NCI-H2171 treated with DMSO at 0.1 percent for 48 hours (cell line): Measurements from ENCODE around the gene TMEM238.
"Not testable (repeated sequence)": the region's sequence is repeated elsewhere in the genome, so short reads cannot be mapped to it uniquely, and the experiment has no call there.

ENCODE experiments used
- DNase-seq: peaks from one replicate; lab custom pipeline; 2025; lab: John Stamatoyannopoulos, UW

The TMEM238 gene

DNA sequence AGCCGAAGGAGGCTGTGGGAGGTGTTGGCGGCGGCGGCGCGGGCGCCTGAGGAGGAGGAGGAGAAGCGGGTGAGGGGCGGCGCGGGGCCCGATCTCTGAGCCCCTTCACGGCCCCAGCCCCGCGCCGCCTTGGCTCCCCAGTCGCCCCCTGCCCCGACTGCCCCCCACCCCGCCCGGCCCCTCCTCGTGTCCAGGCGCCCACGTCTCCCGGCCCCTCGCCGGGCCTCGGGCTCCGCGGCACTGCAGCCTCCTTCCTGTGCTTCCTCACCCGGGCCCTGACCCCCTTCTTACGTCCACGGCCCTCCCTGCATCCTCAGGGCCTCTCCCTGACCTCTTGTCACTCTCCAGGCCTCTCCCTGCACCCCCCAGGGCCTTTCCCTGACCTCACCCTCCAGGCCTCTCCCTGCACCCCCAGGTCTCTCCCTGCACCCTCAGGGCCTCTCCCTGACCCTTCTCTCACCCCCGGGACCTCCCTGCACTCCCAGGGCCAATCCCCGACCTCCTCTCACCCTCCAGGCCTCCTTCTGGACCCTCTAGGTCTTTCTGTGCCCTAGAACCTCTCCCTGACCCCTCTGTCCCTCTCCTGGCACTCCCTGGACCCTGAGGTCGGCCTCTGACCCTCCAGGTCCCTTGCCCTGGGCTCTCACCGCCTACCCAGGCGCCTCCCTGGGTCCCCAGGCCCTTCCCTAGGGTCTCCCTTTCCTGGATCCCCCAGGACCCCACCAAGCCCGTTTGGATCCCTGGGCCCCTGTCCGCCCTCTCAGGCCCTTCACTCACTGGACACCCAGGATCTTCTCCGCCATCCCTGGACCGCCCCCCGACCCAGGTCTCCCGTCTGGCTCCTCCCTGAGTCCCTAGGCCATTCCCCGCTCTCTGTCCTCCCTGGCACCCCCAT, 44.0 kb downstream of the TMEM238 start:
- no peak for DNase-seq

DNA sequence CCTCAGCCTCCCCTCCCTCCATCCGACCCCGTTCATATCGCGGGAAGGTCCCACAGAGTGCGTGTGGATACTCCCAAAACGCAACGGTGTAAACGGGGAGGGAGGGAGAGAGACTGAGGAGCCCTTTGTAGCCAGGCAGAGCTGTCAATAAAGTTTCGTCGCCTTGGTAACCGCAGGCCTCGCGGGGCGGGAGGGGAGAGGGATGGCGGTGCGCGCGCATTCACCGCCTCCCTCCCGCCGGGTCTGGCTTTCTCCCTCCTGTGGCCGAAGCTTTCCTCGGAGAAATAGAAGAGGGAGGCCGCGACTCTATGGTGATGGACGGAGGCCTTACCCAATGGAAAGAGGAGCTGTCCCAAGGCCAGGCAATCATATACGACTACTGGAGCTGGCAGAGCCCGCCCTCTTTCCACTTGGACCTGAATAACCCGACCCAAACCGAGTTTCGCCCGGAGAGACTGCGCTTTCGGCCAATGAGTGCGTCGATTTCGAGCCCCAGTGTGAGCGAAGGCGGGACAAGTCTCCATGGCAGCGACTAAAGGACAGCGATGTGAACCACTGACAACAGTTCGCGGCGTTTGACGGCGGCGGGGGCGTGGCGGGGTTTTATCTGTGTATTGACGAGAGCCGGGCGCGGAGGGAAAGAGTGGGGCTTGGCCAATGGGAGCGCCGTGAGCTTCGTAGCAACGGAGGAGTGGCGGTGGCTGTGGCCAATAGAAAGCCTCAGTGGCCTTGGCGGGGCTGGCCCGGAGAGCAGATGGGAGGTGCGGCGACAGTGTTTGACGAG, 44.8 kb downstream of the TMEM238 start, which contains the start of gene KMT5C:
Gene KMT5C (plus strand): TSS at position 772 of the 784 bp plus-strand sequence. CDS start 2,061 bp downstream, outside the sequence.
- DNase-seq: peak; percentile 100

DNA sequence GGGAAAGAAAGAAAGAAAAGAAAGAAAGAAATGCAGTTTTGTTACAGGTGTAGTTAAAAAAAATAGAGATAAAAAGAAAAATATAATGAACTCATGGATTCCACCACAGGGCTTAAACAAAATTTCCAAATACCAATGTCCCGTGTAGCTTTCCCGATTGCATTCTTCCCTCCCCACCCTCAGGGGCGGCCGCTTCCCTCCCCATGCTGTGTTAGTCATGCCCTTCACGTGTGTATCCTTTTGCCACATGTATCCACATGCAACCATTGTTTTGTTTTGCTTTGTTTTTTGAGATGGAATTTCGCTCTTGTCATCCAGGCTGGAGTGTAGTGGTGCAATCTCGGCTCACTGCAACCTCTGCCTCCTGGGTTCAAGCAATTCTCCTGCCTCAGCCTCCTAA, 48.0 kb downstream of the TMEM238 start:
- DNase-seq: no peak

DNA sequence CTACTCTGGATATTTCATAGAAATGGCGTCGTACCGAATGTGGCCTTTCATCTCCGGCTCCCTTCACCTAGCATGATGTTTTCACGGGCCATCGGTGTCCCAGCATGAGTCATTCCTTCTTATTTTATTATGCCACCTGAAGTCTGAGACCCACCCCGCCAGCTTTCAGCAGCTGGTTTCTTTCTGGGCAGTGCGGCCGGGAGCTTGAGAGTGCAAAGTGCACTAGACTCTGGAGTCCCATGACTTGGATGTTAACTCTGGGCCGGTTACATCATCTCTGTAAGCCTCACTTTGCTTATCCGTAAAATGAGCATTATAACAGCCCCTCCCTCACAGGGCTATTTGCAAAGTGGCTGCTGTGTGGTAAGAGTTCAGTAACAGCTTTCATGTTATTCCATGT, 50.2 kb downstream of the TMEM238 start:
- no peak for DNase-seq

DNA sequence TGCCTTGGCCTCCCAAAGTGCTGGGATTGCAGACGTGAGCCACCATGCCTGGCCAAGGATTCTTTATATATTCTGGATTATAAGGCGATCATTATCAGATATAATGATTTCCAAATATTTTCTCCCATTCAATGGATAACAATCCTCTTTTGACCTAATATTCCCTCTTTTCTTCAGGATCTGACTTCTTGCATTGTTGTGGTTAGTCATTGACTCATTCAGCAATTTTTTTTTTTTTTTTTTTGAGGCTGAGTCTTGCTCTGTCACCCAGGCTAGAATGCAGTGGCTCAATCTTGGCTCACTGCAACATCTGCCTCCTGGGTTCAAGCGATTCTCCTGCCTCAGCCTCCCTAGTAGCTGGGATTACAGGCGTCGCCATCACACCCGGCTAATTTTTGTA, 54.3 kb downstream of the TMEM238 start:
- not testable (repeated sequence) for DNase-seq
